Epidermal melanocyte (primary cell): Measurements from ENCODE around the gene AHNAK2.
"Not testable (repeated sequence)": the region's sequence is repeated elsewhere in the genome, so short reads cannot be mapped to it uniquely, and the experiment has no call there.

Experiments
- DNase-seq: peaks from one replicate; pipeline ENCODE4 v3.0.0; 2011; ENCODE audit warnings: low spot score; ENCODE audit not compliant: insufficient read length

The AHNAK2 gene

DNA sequence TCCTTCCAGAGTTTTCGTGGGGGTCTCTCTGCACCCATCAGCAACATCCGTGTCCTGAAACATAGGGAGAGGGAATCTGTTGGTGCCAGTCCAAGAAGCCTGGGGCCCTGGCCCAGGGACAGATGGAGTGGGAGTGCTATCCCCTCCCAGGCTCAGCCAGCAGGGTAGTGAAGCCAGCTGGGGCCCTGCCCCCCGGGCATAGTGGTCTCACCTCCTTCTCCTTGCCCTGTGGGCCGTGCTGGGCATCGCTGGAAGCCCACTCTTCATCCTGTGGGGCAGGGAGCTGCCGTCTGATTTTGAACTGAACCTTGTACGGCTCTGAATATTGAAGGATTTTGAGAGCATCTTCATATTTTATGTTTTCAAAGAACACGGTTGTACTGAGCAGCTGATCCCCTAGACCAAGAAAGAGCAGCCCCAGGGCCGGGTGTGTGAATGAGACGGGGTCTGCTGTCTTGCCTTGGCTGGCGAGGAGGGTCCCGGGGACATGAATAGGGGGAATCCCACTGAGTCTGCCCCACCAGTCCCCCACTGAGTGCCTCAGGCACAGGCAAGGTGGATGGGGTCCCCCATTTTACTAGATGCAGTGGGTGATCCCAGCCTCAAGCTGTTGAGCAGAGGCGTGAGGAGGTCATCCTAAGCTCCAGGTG, 23.3 kb downstream of the AHNAK2 start:
- DNase-seq = no peak

DNA sequence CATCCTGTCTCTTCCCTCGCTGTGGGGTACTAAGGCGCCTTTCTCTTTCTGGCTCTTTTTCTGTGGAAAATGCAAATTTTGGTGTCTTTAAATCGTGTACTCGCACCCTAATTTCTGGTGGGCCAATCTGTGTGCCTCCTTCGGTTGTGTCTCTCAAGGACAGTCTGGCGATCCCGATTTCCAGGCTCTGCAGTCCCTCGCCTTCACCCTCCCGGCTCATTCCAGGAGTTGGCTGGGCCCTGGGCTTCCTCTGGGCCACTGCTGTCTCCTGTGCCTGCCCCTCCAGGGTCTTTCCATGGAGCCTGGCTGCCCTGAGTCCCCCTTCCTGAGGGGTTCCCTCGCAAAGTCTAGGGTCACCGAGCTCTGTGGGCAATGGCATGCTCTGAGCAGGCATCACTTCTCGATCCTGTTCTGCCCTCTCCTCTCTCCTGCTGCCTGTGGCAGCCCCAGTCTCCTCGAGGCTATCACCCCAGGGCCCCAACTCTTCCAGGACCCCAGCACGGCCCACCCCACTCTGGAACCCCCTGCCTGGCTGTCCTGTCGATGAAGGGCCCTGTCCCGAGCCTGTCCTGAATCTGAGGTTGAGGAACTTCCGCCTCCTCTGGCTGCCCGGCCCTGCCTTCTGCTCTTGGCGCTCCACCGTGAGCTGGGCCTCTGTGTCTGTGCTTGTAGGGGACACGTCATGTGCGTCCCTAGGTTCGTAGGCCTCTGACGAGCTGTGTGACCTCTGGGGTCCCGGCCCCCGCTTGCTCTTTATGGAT, 24.1 kb downstream of the AHNAK2 start:
- DNase-seq = no peak

DNA sequence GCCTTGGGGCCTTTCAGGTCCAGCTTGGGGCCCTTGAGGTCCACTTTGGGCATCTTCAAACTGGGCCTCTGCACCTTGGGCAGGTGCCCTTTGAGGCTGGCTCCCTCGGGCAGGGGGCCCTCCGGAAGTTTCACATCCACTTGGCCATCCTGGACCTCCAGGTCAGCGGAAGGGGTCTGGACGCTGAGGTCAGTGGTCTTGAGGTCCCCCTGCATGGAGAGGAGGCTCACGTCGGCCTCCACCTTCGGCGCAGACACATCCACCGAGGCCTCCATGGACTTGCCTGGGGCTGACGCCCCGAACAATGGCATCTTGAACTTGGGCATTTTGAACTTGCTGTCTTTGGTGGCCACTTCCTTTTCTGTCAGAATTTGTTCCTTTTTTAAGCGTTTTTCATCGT, 25.1 kb downstream of the AHNAK2 start:
- no peak for DNase-seq

DNA sequence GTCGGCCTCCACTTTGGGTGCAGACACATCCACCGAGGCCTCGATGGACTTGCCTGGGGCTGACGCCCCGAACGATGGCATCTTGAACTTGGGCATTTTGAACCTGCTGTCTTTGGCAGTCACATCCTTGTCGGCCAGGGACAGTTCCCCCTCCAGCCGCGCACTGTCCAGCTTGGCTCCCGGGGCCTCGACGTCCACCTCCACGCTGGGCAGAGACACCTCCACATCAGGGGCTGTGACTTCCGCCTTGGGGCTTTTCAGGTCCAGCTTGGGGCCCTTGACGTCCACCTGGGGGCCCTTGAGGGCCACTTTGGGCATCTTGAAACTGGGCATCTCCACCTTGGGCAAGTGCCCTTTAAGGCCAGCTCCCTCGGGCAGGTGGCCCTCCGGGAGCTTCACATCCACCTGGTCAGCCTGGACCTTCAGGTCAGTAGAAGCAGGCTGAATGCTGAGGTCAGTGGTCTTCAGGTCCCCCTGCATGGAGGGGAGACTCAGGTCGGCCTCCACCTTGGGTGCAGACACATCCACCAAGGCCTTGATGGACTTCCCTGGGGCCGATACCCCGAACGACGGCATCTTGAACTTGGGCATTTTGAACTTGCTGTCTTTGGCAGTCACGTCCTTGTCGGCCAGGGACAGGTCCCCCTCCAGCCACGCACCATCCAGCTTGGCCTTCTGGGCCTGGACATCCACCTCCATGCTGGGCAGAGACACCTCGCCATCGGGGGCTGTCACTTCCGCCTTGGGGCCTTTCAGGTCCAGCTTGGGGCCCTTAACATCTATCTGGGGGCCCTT, 26.1 kb downstream of the AHNAK2 start:
- not testable (repeated sequence) for DNase-seq

DNA sequence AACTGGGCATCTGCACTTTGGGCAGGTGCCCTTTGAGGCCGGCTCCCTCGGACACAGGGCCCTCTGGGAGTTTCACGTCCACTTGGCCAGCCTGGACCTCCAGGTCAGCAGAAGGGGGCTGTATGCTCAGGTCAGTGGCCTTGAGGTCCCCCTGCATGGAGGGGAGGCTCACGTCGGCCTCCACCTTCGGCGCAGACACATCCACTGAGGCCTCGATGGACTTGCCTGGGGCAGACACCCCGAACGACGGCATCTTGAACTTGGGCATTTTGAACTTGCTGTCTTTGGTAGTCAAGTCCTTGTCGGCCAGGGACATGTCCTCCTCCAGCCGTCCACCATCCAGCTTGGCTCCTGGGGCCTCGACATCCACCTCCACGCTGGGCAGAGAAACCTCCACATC, 27.5 kb downstream of the AHNAK2 start:
- not testable (repeated sequence) for DNase-seq

DNA sequence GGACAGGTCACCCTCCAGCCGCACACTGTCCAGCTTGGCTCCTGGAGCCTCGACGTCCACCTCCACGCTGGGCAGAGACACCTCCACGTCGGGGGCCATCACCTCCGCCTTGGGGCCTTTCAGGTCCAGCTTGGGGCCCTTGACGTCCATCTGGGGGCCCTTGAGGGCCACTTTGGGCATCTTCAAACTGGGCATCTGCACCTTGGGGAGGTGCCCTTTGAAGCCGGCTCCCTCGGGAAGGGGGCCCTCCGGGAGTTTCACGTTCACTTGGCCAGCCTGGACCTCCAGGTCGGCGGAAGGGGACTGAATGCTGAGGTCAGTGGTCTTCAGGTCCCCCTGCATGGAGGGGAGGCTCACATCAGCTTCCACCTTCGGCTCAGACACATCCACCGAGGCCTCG, 28.2 kb downstream of the AHNAK2 start:
- DNase-seq = no peak

DNA sequence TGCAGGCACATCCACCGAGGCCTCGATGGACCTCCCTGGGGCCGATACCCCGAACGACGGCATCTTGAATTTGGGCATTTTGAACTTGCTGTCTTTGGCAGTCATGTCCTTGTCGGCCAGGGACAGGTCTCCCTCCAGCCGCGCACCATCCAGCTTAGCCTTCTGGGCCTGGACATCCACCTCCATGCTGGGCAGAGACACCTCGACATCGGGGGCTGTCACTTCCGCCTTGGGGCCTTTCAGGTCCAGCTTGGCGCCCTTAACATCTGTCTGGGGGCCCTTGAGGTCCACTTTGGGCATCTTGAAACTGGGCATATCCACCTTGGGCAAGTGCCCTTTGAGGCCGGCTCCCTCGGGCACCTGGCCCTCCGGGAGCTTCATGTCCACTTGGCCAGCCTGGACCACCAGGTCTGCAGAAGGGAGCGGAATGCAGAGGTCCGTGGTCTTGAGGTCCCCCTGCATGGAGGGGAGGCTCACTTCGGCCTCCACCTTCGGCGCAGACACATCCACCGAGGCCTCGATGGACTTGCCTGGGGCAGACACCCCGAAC, 28.7 kb downstream of the AHNAK2 start:
- not testable (repeated sequence) for DNase-seq

DNA sequence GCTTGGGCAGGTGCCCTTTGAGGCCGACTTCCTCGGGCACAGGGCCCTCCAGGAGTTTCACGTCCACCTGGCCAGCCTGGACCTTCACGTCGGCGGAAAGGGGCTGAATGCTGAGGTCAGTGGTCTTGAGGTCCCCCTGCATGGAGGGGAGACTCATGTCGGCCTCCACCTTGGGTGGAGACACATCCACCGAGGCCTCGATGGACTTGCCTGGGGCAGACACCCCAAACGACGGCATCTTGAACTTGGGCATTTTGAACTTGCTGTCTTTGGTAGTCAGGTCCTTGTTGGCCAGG, 29.5 kb downstream of the AHNAK2 start:
- no peak for DNase-seq

DNA sequence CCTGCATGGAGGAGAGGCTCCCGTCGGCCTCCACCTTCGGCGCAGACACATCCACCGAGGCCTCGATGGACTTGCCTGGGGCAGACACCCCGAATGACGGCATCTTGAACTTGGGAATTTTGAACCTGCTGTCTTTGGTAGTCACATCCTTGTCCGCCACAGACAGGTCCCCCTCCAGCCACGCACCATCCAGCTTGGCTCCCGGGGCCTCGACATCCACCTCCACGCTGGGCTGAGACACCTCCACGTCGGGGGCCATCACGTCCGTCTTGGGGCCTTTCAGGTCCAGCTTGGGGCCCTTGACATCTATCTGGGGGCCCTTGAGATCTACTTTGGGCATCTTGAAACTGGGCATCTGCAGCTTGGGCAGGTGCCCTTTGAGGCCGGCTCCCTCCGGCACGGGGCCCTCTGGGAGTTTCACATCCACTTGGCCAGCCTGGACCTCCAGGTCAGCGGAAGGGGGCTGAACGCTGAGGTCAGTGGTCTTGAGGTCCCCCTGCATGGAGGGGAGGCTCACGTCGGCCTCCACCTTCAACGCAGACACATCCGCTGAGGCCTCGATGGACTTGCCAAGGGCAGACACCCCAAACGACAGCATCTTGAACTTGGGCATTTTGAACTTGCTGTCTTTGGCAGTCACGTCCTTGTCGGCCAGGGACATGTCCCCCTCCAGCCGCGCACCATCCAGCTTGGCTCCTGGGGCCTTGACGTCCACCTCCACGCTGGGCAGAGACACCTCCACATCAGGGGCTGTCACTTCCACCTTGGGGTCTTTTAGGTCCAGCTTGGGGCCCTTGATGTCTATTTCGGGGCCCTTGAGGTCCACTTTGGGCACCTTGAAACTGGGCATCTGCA, 30.1 kb downstream of the AHNAK2 start:
- DNase-seq = not testable (repeated sequence)

DNA sequence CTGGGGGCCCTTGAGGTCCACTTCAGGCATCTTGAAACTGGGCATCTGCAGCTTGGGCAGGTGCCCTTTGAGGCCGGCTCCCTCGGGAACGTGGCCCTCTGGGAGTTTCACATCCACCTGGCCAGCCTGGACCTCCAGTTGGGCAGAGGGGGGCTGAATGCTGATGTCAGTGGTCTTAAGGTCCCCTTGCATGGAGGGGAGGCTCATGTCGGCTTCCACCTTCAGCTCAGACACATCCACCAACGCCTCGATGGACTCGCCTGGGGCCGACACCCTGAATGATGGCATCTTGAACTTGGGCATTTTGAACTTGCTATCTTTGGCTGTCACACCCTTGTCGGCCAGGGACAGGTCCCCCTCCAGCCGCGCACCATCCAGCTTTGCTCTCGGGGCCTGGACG, 31.0 kb downstream of the AHNAK2 start:
- not testable (repeated sequence) for DNase-seq

DNA sequence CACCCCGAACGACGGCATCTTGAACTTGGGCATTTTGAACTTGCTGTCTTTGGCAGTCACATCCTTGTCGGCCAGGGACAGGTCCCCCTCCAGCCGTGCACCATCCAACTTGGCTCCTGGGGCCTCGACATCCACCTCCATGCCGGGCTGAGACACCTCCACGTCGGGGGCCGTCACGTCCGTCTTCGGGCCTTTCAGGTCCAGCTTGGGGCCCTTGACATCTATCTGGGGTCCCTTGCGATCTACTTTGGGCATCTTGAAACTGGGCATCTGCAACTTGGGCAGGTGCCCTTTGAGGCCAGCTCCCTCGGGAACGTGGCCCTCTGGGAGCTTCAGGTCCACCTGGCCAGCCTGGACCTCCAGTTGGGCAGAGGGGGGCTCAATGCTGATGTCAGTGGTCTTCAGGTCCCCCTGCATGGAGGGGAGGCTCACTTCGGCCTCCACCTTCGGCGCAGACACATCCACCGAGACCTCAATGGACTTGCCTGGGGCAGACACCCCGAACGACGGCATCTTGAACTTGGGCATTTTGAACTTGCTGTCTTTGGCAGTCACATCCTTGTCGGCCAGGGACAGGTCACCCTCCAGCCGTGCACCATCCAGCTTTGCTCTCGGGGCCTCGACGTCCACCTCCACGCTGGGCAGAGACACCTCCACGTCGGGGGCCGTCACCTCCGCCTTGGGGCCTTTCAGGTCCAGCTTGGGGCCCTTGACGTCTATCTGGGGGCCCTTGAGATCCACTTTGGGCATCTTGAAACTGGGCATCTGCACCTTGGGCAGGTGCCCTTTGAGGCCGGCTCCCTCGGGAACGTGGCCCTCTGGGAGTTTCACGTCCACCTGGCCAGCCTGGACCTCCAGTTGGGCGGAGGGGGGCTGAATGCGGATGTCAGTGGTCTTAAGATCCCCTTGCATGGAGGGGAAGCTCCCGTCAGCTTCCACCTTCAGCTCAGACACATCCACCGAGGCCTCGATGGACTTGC, 31.9 kb downstream of the AHNAK2 start:
- not testable (repeated sequence) for DNase-seq

DNA sequence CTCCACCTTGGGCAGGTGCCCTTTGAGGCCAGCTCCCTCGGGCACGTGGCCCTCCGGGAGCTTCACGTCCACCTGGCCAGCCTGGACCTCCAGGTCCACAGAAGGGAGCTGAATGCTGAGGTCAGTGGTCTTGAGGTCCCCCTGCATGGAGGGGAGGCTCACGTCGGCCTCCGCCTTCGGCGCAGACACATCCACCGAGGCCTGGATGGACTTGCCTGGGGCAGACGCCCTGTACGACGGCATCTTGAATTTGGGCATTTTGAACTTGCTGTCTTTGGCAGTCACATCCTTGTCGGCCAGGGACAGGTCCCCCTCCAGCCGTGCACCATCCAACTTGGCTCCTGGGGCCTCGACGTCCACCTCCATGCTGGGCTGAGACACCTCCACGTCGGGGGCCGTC, 32.9 kb downstream of the AHNAK2 start:
- DNase-seq = not testable (repeated sequence)

DNA sequence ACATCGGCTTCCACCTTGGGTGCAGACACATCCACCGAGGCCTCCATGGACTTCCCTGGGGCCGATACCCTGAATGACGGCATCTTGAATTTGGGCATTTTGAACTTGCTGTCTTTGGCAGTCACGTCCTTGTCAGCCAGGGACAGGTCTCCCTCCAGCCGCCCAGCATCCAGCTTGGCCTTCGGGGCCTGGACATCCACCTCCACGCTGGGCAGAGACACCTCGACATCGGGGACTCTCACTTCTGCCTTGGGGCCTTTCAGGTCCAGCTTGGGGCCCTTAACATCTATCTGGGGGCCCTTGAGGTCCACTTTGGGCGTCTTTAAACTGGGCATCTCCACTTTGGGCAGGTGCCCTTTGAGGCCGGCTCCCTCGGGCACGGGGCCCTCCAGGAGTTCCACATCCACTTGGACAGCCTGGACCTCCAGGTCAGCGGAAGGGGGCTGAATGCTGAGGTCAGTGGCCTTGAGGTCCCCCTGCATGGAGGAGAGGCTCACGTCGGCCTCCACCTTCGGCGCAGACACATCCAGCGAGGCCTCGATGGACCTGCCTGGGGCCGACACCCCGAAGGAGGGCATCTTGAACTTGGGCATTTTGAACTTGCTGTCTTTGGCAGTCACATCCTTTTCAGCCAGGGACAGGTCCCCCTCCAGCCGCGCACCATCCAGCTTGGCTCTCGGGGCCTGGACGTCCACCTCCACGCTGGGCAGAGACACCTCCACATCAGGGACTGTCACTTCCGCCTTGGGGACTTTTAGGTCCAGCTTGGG, 33.6 kb downstream of the AHNAK2 start:
- DNase-seq = not testable (repeated sequence)

DNA sequence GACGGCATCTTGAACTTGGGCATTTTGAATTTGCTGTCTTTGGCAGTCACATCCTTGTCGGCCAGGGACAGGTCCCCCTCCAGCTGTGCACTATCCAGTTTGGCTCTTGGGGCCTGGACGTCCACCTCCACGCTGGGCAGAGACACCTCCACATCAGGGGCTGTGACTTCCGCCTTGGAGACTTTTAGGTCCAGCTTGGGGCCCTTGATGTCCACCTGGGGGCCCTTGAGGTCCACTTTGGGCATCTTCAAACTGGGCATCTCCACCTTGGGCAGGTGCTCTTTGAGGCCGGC, 34.2 kb downstream of the AHNAK2 start:
- DNase-seq = not testable (repeated sequence)

DNA sequence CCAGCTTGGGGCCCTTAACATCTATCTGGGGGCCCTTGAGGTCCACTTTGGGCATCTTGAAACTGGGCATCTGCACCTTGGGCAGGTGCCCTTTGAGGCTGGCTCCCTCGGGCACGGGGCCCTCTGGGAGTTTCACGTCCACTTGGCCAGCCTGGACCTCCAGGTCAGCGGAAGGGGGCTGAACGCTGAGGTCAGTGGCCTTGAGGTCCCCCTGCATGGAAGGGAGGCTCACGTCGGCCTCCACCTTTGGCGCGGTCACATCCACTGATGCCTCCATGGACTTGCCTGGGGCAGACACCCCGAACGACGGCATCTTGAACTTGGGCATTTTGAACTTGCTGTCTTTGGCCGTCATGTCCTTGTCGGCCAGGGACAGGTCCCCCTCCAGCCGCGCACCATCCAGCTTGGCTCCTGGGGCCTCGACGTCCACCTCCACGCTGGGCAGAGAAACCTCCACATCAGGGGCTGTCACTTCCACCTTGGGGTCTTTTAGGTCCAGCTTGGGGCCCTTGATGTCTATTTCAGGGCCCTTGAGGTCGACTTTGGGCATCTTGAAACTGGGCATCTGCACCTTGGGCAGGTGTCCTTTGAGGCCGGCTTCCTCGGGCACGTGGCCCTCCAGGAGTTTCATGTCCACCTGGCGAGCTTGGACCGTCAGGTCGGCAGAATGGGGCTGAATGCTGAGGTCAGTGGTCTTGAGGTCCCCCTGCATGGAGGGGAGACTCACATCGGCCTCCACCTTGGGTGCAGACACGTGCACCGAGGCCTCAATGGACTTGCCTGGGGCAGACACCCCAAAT, 34.8 kb downstream of the AHNAK2 start:
- DNase-seq = not testable (repeated sequence)

DNA sequence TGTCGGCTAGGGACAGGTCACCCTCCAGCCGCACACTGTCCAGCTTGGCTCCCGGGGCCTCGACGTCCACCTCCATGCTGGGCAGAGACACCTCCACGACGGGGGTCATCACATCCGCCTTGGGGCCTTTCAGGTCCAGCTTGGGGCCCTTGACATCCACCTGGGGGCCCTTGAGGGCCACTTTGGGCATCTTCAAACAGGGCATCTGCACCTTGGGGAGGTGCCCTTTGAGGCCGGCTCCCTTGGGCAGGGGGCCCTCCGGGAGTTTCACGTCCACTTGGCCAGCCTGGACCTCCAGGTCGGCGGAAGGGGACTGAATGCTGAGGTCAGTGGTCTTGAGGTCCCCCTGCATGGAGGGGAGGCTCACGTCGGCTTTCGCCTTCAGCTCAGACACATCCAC, 35.6 kb downstream of the AHNAK2 start:
- DNase-seq = no peak

DNA sequence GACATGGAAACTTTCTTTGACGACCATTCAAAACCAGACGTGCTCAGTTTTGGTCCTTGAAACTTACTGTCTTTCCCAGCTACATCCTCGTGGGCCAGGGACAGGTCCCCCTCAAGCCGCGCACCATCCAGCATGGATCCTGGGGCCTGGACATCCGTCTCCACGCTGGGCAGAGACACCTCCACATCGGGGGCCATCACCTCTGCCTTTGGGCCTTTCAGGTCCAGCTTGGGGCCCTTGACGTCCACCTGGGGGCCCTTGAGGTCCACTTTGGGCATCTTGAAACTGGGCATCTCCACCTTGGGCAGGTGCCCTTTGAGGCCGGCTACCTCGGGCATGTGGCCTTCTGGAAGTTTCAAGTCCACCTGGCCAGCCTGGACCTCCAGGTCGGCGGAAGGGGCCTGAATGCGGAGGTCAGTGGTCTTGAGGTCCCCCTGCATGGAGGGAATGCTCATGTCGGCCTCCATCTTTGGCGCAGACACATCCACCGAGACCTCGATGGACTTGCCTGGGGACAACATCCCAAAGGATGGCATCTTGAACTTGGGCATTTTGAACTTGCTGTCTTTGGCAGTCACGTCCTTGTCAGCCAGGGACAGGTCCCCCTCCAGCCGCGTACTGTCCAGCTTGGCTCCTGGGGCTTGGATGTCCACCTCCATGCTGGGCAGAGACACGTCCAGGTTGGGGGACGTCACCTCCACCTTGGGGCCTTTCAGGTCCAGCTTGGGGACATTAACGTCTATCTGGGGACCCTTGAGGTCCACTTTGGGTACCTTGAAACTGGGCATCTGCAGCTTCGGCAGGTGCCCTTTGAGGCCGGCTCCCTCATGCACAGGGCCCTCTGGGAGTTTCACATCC, 36.4 kb downstream of the AHNAK2 start:
- no peak for DNase-seq
